ENCODE measurements around the gene PLXNA4.

DNA sequence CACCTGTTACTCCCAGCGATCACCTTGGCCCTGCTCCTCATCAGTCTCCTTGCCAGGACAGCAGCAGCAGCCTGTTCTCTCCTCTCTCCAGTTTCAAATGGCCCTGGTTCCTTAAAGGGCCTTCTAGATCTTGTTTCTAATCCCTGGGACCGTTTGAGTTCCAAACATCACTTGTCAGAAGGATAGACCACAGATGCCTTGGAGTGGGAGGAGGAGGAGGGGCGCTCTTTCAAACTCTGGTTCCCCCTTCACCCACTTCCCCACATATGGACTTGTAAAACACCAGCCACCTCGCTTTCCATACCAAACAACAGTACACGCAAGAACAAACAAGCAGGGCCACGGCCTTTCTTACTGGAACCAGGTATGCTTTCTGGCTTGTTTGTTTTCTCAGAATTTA, 104.8 kb downstream of the PLXNA4 start:
- no peak for TF ChIP-seq POLR2A (IDR thresholded peaks at IDR 0.05)
- TF ChIP-seq, protein P1, sequence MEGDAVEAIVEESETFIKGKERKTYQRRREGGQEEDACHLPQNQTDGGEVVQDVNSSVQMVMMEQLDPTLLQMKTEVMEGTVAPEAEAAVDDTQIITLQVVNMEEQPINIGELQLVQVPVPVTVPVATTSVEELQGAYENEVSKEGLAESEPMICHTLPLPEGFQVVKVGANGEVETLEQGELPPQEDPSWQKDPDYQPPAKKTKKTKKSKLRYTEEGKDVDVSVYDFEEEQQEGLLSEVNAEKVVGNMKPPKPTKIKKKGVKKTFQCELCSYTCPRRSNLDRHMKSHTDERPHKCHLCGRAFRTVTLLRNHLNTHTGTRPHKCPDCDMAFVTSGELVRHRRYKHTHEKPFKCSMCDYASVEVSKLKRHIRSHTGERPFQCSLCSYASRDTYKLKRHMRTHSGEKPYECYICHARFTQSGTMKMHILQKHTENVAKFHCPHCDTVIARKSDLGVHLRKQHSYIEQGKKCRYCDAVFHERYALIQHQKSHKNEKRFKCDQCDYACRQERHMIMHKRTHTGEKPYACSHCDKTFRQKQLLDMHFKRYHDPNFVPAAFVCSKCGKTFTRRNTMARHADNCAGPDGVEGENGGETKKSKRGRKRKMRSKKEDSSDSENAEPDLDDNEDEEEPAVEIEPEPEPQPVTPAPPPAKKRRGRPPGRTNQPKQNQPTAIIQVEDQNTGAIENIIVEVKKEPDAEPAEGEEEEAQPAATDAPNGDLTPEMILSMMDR (IDR thresholded peaks at IDR 0.05) = no peak

All from body of pancreas (tissue), 4 donors.